Right lobe of liver (tissue), 6 donors: Measurements from ENCODE around the gene FLNB. TPM values are rescaled to one million over a fixed set of nuclear protein-coding genes. Genes with fewer than 3 reads are reported as not detected.
A peak's percentile ranks its signal among the peaks of the same experiment; 100 is the strongest.

Experiments used
- ATAC-seq, 4 donors: fragments of 200-7000 bp; cut with Tn5 transposase; one replicate each; pipeline ENCODE4 v1.9.1; 2020; ENCODE audit warnings: mild to moderate bottlenecking in 4 of 4, moderate library complexity in 4 of 4
- DNase-seq, 3 donors: peaks; one replicate each; pipeline ENCODE4 v3.0.0-alpha.2; 2020
- H3K27ac ChIP-seq, 3 donors: fragments of 200-600 bp; one replicate each; pipeline ENCODE4 v1.8.0; 2022
- H3K27me3 ChIP-seq, 2 donors: fragments of 200-600 bp; one replicate each; pipeline ENCODE4 v1.8.0; 2022
- H3K36me3 ChIP-seq, 4 donors: fragments of 200-600 bp; sonication (generic) in 1 of 4; one replicate each; pipeline versions ENCODE4 v1.5.1 to v1.8.0; 2017 to 2022; ENCODE audit warnings: control low read depth in 1 of 4
- H3K4me1 ChIP-seq, 4 donors: fragments of 200-600 bp; sonication (generic) in 1 of 4; one replicate each; pipeline versions ENCODE4 v1.5.1 to v1.8.0; 2017 to 2022; ENCODE audit warnings: control low read depth in 1 of 4
- H3K4me3 ChIP-seq, 3 donors: fragments of 200-600 bp; one replicate each; pipeline ENCODE4 v1.8.0; 2022
- H3K9me3 ChIP-seq, 4 donors: fragments of 200-600 bp; sonication (generic) in 1 of 4; one replicate each; pipeline versions ENCODE4 v1.5.1 to v1.8.0; 2017 to 2022; ENCODE audit warnings: control low read depth in 1 of 4
- CTCF ChIP-seq, 4 donors: fragments of 200-600 bp in 3 of 4; fragments of 450-650 bp in 1 of 4; IDR thresholded peaks; one replicate each; pipeline versions ENCODE4 v1.5.1 to v1.8.0; 2016 to 2022; ENCODE audit warnings: antibody characterized with exemption in 4 of 4, mild to moderate bottlenecking in 2 of 4
- POLR2A ChIP-seq: fragments of 450-650 bp; IDR thresholded peaks from one replicate; pipeline ENCODE4 v1.6.1; 2017; ENCODE audit warnings: antibody characterized with exemption, mild to moderate bottlenecking
- WGBS: methylation state at CpG from one replicate; pipeline ENCODE4 v1.1.6; 2018; ENCODE audit warnings: low coverage, low lambda C conversion rate; ENCODE audit not compliant: insufficient coverage; ENCODE audit errors: missing lambda C conversion rate; 5-methylcytosine and 5-hydroxymethylcytosine counted together
- intact Hi-C, 2 donors: fragments of 100-400 bp; cut with DNase I; formaldehyde crosslinking; loops; one replicate each; pipeline versions ENCODE4 v1.11.2 to v1.14.1; 2022
- total RNA-seq, 6 experiments: library from RNA; depleted of rRNA in 2 of 6; stranded (reverse); fragments of >200 nt in 2 of 6; fragmentation: NEBNext Ultra II Directional in 3 of 6; extraction: Animal tissue kit (Norgen Biotek cat#: 25700) in 3 of 6; gene quantifications; one replicate each; pipeline versions ENCODE4 v1.1.0 to v1.2.4, GENCODE V29; 2016 to 2023
- donor health status: DM: no; HTN: yes; CAD: no.
- donor health status: DM: no; HTN: no; CAD: no.
- donor health status: DM: no; HTN: no; CAD: no.
- donor health status: DM: no; HTN: yes; CAD: no.
- donor health status: DM: no; HTN: yes; CAD: no.

FLNB gene
- total RNA-seq, 6 experiments from 2014 or later = 48.4 to 109 (median 97.8) TPM

- H3K4me1 ChIP-seq = peaks cover 0 to 69% (median 34%) of the 10 kb centered on the region in 4 donors
- no peaks in the 10 kb centered on the region for H3K36me3 ChIP-seq
- intact Hi-C loops = no loop called here
- H3K27ac ChIP-seq = no peak overlapping the region
- H3K9me3 ChIP-seq = no peaks in the 10 kb centered on the region
- DNase-seq = no peak
- ATAC-seq = no peak
- TF ChIP-seq CTCF (IDR thresholded peaks at IDR 0.05) (no peak), POLR2A (no peak)
- H3K4me3 ChIP-seq = no peak overlapping the region
- no peaks in the 10 kb centered on the region for H3K27me3 ChIP-seq
- WGBS = 30% methylated on average over 2 of the region's 2 CpGs
Measured at GRCh38 chr3:58023531-58023930, 15.3 kb downstream of the FLNB start.

GRCh38 chr3:58025406-58025805 lies 17.2 kb downstream of the FLNB start:
- no peak for TF ChIP-seq POLR2A
- TF ChIP-seq CTCF (IDR thresholded peaks at IDR 0.05) = no peak
- ATAC-seq = no peak
- Histone ChIP-seq H3K4me1 (peaks cover 0 to 51% (median 26%) of the 10 kb centered on the region in 4 donors), H3K36me3 (no peaks in the 10 kb centered on the region), H3K9me3 (no peaks in the 10 kb centered on the region), H3K4me3 (no peak overlapping the region), H3K27me3 (no peaks in the 10 kb centered on the region), H3K27ac (peak overlapping the region in 2 of 3 donors; percentile 52 to 61)
- no peak for DNase-seq
- 60% methylated on average over 5 of the region's 5 CpGs for WGBS
- intact Hi-C loops = no loop called here

GRCh38 chr3:58025837-58026569 lies 17.8 kb downstream of the FLNB start:
- H3K4me1 ChIP-seq = peaks cover 0 to 45% (median 23%) of the 10 kb centered on the region in 4 donors
- TF ChIP-seq POLR2A (no peak), CTCF (IDR thresholded peaks at IDR 0.05) (no peak)
- H3K36me3 ChIP-seq = no peaks in the 10 kb centered on the region
- ATAC-seq (peak; percentile 67 to 78 (median 71)), DNase-seq (peak in 1 of 3 donors; percentile 66)
- intact Hi-C loops = no loop called here
- H3K9me3 ChIP-seq = no peaks in the 10 kb centered on the region
- peak overlapping the region in 1 of 3 donors; percentile 9 for H3K4me3 ChIP-seq
- 19% methylated on average over 9 of the region's 12 CpGs for WGBS
- H3K27ac ChIP-seq = peak overlapping the region in 2 of 3 donors; percentile 52 to 61
- H3K27me3 ChIP-seq = no peaks in the 10 kb centered on the region

GRCh38 chr3:58026598-58026997 lies 18.4 kb downstream of the FLNB start:
- 46% methylated on average over 3 of the region's 7 CpGs for WGBS
- Histone ChIP-seq H3K27me3 (no peaks in the 10 kb centered on the region), H3K36me3 (no peaks in the 10 kb centered on the region), H3K27ac (peak overlapping the region in 2 of 3 donors; percentile 52 to 61), H3K4me1 (peaks cover 0 to 39% (median 20%) of the 10 kb centered on the region in 4 donors), H3K4me3 (no peak overlapping the region), H3K9me3 (no peaks in the 10 kb centered on the region)
- TF ChIP-seq CTCF (IDR thresholded peaks at IDR 0.05) (no peak), POLR2A (no peak)
- intact Hi-C loops = no loop called here
- DNase-seq = no peak
- ATAC-seq = peak in 2 of 4 donors; percentile 6 to 31
